ENCODE measurements around the gene CYP8B1.

The CYP8B1 gene

DNA sequence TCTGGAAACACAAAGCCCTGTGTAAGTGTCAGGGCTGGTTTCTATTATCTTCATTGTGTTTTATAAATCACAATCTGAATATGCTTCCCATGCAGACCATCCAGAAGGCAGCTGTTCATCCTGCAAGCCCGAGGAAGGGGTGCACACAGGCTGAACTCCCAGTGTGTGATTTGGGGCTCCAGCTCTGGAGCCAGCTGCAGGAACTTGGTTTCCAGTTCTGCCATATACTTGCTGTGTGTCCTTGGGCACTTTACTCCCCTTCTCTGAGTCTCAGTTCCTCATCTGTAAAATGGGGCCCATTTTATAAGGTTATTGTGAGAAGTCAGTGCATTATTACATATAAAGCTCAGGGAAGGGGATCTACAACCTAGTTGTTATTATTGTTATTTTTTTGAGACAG lies 22.6 kb downstream of the CYP8B1 start:
- DNase-seq (ENCODE audit: low spot score), result no peak

DNA sequence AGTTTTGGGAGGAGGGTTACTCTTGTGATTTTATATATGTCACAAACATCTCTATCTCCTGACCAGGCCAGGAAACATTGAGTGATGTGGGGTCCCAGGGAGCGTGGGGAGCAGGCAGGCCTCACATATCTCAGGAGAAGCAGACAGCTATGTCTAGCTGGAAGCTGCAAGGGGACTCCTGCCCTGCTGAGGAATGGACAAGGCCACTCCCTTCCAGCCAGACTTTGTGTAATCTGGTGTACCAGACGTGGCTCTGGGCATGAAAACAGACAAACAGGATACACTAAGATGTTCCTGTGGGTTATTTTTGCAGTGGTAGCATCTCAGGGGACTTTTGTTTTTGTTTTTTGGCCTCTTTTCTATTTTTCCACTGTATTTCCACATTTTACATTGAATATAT lies 23.2 kb downstream of the CYP8B1 start:
- no peak for DNase-seq (ENCODE audit: low spot score)

DNA sequence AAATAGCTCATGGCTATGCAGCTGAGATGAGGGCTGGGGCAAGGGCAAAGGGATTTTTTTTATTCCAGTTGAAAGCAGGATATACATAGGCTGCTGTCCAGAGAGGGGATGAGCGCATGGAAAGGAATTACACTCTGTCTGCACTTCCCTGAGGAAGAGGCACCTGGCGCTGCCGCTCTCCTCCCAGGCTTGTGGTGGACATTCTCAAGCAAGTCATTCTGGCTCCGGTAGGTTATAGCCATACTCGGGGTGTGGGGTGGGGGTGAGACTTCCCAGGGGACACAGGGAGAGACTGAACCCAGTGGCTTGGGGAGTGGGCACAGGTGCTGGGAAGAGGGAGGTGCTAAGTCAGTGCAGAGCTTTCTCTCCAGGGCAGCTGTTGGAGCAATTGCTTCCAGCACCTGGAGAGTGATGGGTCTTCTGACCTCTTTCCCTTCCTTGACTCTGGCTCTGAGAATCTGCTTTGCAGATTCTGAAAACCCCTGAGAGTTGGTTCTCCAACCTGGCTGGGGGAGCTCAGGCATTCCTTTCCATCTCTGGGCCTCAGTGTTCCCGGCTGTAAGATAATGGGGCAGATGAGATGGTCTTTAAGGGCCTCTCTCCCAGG lies 24.3 kb downstream of the CYP8B1 start:
- peak; percentile 81 for DNase-seq (ENCODE audit: low spot score)

DNA sequence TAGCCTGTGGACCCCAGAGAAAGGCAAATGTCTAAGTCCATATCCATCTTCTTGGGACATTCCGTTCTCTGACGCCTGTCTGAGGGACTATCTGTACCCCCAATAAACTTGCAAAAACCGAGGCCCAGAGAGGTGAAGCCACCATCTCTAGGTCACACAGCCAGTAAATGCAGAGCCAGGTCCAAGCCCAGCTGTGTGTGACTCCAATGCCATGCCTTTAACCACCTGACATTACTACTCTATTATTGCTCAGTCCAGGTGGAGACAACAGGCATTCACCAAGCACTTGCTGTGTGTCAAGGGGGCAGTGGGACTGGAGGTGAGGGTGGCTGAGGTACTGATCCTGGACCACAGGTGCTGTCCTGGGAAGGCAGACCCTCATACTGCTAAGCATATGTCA lies 25.4 kb downstream of the CYP8B1 start:
- DNase-seq (ENCODE audit: low spot score), result no peak

DNA sequence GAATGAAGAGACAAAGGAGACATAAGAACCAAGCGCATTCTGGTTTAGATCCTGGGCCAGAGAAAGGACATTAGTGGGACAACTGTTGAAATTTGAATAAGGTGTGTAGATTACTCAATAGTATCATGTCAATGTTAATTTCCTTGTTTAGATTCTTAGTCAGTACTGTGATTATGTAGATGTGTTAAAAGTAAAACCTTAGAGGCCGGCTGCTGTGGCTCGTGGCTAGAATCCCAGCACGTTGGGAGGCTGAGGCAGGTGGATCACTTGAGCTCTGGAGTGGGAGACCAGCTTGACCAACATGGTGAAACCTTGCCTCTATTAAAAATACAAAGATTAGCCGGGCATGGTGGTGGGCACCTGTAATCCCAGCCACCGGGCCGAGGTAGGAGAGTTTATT lies 26.7 kb downstream of the CYP8B1 start:
- no peak for DNase-seq (ENCODE audit: low spot score)

DNA sequence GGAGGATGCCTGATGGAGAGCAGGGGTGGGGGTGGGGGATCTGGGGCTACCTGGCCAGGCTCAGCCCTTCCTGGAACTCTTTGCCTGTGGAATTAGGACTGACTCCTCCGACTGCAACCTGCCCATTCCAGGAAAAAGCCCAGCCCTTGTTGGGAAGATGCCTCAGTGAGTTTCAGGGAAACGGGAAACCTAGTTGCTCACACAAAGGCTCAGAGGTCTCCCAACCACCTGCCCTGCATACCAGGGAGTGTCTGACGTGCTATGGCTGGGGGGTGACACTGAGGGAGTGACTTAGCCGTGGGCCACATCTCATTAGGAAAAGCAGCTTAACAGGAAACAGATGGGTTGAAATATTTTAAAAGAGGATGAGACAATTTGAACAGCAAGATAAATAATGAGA lies 27.9 kb downstream of the CYP8B1 start:
- DNase-seq (ENCODE audit: low spot score), result peak; percentile 69

DNA sequence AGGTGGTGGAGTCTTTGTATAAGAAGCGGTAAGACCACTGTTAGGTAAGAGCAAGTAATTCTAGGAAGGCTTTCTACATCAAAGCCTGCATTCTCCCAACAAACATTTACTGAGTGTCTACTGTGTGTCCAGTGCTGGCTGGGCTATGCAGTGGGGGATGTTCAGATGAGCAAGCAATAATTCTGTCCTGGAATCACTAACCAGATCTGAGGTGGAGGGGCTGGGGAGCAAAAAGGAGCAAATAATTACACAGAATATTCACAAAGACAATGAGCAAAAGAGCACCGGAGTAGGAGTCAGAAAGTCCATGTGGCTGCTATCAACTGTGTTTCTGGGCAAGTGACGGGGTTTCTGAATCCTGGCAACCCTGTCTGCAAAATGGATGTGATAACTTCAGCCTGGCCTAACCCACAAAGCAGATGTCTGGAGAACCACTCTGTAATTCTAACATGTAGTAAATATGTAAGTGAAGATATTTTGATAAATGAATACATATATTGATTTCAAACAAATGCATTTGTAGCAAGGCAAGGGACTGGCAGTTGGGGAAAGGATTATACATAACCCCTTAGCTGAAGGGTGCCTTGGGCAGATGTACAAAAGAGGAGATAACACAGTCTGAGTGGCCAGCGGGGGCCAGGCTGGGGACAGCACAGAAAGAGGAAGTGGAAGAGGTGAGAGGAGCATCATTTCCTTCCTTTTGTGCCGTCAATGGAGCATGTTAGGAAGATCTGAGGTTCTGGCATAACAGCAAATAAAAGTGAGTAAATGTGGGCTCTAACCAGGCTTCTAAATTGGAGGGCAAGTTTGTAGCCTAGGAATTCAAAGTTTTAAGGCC lies 28.8 kb downstream of the CYP8B1 start:
- no peak for DNase-seq (ENCODE audit: low spot score)

DNA sequence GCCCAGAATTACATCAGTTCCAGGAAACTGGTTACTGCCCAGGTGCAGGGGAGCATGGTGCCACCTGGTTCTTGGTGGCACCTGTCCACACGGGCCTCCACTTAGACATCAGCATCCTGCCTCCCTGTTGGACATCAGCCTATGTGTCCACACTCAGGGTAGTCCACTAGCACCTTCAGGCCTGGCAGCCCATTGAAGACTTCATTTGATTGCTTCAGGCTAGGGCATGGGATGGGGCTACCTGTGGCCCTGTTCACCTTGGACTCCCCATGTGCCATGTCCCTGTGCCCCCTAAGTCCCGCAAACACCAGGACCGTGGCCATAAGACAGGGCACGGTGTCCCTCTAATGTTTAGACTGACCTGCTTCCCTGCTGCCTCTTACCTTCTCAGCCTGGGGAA lies 30.9 kb downstream of the CYP8B1 start:
- DNase-seq (ENCODE audit: low spot score), result no peak

DNA sequence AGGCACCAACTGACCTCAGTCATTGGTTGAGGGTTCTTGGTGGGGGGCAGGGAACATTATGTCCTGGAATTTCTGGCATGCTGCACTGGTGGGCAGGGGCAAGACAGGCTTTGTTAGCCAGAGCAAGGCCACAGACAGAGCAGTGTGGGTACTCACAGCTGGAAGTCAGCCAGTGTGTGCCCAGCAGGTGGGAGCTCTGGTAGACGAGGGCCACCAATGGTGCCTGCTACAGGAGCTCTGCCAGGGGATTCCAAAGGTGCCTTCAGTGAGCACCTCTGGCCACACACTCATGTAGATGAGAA lies 31.3 kb downstream of the CYP8B1 start:
- no peak for DNase-seq (ENCODE audit: low spot score)

DNA sequence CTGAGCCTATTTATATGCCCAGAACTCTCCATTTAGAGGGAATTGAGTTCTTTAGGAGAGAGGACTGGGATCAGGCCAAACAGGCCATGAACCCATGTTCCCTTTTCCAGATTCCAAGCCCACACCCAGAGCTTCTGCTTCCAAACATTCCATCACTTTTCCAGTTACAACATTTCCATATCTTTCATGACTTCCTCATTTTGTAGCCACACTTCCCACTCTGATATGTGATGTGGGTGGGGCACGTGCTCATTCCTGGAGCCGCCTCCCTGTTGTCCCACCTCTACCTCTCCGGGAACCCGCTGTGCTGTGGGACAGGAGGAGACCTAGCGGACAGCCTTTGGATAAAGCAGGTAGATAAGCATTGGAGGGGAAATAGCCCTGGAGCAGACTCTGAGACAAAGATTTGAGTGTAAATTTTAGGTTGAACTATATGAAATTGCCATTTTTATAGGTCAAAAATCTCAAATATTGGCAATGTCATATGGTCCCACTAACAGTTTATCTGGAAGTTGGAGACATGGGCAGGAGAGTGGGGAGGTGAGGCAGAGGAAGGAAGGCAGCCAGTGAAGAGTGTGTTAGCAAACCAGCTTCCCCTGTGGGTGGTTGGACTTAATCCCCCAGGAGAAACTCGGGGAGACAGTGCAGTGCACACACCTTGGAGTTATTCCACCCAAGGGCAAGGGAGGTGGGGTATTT lies 31.8 kb downstream of the CYP8B1 start:
- no peak for DNase-seq (ENCODE audit: low spot score)

DNA sequence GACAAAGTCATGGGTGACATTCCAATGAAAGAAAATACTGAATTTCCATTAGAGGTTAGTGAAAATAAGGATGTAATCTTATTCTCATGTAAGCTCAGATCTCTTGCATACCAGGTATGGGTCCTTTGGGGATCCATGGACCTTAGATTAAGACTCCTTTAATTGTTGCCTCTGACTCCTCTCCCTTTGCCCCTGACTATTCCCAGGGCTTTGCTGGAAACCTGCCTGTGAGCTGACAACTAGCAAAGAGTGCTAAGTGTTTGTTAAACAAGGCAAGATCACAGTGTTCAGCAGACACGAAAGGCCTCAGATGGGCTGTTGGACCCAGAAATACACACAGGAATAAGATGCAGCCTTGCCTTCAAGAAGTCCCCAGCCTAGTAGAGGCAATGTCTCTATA lies 34.3 kb downstream of the CYP8B1 start:
- DNase-seq (ENCODE audit: low spot score), result no peak

DNA sequence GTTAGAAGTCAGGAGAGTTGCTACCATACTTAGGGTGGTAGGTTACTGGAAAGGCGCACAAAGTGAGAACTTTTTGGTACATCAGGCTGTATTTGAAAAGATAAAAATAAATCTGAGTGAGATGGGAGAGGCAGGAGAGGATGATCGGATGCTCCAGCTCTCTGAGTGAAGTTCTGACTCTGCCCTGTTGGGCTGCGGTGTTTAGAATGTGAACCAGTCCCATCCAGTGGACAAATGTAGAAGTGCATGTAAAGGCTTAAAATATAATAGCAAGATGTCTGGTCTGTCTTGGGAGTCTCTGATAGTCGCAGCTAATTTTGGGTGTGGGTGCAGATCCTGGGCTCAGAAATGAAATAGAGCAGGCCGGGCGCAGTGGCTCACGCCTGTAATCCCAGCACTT lies 36.1 kb downstream of the CYP8B1 start:
- peak; percentile 75 for DNase-seq (ENCODE audit: low spot score)

DNA sequence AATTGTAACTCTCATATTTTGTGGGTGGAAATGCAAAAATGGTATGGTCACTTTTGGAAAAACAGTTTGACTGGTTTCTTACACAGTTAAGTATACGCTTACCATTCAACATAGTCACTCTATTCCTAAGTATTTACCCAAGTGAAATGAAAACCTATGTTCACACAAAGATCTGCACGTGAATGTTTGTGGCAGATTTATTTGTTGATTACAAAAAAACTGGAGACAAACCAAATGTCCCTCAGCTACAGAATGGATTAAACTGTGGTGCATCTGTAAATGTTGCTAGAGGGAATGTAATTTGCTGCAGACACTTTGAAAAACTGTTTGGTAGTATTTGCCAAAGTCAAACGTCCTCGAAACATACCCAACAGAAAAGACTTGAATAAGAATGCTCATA lies 37.1 kb downstream of the CYP8B1 start:
- no peak for DNase-seq (ENCODE audit: low spot score)

DNA sequence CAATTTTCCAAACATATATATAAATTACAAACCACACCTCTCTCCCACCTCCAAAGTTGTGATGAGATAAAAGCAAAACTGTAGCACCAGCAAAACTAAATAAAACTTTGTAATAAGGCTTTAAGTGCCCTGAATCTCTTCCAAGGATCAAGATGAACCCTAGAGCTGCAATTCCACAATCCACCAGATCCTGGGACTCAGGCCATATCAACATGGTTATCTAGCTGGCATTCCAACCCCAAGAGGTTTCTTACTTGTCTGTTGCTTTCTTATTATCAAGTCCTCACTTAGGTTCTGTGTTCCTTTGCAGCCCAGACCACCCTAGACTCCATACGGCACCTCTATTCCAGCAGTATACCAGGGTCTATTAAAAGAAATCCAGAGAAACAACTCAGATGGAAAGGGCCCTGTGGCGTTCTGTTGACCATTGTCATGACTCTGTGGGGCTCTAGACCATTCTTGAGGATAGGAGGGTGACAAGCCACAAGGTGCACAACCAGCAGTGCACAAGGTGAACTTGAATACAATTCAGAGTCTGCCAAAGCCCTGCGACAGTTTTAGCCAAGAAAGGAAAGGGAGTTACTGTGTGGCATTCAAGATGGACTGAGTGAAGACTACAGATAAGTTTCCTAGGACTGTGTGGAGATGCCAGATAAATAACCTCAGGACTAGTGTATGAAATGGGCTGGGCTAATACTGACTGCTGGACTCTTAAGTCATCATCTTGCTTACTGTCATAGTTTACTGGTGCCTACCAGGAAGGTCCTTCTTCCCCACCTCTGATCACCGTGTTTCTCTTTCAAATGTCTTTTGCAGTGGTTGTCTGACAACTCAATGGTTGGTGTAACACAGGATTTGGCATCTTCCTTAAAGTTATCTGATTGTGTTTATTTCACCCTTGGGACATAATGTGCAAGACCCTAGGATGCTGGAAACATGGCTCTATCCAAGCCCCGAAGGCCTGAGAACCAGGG lies 39.2 kb downstream of the CYP8B1 start:
- no peak for DNase-seq (ENCODE audit: low spot score)

DNA sequence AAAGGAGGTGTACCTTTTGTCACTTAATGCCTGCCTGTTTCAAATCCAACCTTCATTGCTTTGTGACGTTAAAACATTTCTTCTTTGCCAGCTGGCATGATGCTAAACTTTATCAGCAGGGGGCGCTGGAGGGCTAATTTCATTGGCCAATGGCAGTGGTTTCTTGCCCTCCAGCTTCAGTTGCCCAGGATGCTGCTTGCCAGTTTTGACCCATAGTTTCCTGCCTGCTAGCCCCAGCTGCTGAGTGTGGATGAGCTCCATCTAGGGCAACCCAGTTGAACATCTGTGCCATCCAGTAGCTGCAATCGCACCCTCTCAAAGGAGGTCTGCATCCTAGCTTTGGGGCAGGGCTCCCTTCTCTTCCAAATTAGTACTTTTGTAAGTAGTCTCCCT lies 44.4 kb downstream of the CYP8B1 start:
- DNase-seq (ENCODE audit: low spot score), result peak; percentile 82

DNA sequence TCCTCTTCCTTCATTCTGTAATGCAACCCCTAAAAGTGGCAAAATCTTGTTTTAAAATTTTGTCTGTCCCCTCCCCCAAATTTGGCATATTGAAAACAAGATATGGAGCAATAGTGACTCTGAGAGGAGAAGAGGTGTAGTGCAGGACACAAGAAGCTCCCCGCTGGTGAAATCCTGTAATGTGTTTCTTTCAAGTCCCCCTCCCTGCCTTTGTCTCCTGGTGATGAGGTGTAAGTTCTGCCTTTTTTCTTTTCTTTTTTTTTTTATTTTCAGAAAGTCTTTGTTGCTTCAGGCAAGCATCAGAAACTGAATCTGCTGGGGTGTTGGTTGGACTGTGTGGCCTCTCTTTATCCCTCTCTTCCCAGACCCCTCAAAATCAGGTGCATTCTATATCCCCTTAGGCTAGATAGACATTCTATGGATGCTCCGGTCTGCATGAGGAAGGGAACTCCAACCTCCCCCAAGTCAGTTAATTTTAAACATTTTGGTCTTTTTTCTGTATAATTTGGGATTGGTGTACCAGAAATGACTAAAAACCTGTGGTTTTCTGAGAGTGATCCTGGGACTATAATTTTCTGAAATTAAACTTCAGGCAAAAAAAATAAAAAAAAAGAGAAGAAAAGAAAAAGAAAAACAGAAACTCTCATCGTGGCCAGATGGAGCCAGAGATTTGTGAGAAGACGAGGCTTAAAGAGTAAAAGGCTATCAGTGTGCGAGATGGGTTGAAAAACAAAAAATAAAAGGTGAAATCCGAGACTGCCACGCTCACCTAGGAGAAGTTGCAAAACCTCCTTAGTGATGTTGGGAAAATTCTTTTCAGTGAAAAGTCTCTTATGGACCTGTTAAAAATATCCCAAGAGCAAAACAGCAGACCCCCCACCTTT lies 45.0 kb downstream of the CYP8B1 start:
- peak; percentile 69 for DNase-seq (ENCODE audit: low spot score)

DNA sequence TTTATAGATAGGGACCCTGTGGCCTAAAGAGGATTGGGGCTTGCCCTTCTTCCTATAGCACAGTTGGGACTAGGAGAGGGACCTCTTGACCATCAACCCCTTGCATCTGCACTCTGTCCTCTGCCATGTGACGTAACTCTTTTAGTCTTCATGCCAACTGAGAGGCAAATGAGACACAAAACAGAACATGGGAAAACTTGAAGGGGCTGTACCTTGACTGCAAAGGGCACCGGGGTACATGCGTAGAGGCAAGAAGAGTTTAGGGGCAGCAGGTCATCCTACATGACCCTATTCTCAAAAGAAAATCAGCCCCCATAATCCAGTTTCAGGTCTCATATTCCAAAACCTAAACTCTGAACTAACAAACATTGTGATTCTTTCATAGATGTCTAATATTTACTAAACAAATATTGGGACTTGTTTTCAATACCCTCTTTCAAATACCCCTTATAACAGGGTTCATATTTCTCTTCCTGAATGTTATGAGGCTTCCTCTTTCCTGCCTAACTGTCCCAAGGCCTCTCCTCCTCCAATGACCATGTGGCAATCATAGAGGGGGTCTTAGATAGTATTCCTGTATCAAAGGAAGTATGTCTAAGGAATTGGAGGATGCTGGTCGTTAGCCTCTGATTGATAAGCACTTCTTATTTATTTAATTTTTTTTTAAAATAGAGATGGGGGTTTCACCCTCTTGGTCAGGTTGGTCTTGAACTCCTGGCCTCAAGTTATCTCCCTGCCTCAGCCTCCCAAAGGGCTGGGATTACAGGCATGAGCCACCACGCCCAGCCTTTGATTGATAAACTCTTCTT lies 45.8 kb downstream of the CYP8B1 start:
- no peak for DNase-seq (ENCODE audit: low spot score)

DNA sequence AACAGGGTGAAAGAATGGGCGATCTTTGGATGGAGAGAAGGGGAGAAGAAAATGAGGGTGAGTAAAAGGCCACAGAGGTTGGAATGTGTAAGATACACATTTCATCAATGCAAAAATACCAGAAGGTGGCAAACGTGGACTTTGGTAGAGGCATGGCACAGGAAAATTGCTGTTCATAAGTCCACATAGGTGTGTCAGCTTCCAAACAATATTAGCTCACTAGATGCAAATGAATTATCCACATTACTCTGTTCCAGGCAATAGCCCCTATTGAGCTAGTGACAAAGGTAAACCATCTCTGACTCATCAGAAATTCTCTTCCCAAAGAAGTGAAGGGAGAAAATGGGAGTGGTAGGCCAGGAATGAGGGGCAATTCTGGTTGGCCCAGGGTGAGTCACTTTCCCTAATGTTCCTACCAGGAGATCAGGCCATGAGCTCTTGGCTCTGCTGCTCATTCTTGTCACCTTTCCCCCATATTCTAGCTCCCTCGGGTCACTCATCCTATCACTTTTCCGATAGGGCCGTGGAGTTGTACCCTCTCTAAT lies 46.5 kb downstream of the CYP8B1 start:
- peak; percentile 89 for DNase-seq (ENCODE audit: low spot score)

DNA sequence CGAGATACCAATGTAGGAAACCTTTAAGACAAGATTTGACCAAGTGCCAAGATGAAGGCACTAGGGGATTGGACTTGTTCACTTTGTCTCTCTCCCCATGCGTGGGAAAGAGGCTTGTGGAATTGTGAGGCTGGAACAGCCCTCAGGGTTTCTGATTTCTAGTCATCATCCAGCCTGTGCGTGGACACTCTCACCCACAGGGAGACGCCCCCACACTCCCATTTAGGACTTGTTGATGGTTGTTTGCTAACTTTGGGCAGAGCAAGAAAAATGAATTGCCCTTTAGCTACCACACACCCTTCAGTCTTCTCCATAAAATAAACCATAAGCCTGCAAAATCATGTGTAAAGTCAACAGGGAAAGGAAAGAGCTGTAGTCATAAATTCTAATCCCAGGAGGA lies 48.0 kb downstream of the CYP8B1 start:
- DNase-seq (ENCODE audit: low spot score), result no peak

DNA sequence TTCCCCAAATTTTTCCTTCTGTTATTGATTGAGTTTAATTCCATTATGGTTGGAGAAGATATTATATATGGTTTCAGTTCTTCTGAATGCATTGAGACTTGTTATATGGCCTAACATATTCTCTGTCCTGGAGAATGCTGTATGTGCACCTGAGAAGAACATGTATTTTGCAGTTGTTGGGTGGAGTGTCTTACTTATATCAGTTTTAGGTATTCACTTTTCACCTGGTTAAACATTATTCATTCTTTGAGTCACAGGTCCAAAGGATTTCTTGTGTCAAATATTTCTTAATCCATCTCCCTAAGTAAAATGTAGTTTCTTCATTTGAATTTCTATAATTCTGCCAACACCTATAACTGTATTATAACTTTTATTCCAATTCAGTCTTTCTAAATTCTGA lies 48.7 kb downstream of the CYP8B1 start:
- peak; percentile 33 for DNase-seq (ENCODE audit: low spot score)
